HG02943 (cell line): ENCODE measurements around the gene MFAP3L.

ENCODE experiments used
- ATAC-seq: cut with Tn5 transposase; IDR thresholded peaks from one replicate; pipeline ENCODE4 v1.9.1; 2021; ENCODE audit warnings: mild to moderate bottlenecking, low read depth, moderate library complexity; ENCODE audit not compliant: unreplicated experiment

The MFAP3L gene

GRCh38 chr4:169996379-169997240, 29.6 kb downstream of the MFAP3L start:
- ATAC-seq = no peak

- no peak for ATAC-seq
These were observed 32.7 kb downstream of the MFAP3L start for GRCh38 chr4:169993531-169993930.

- no peak for ATAC-seq
These were observed 37.9 kb downstream of the MFAP3L start for GRCh38 chr4:169988252-169988651.

- ATAC-seq = no peak
These were observed 38.6 kb downstream of the MFAP3L start for GRCh38 chr4:169987327-169988228.

GRCh38 chr4:169986369-169986768, 39.8 kb downstream of the MFAP3L start:
- ATAC-seq = no peak

- no peak for ATAC-seq
These were observed 40.3 kb downstream of the MFAP3L start for GRCh38 chr4:169985881-169986280.

GRCh38 chr4:169984745-169985144, 41.5 kb downstream of the MFAP3L start:
- no peak for ATAC-seq

GRCh38 chr4:169984173-169984572, 42.0 kb downstream of the MFAP3L start:
- ATAC-seq = no peak

- ATAC-seq = no peak
These were observed 49.2 kb downstream of the MFAP3L start for GRCh38 chr4:169976951-169977350.

GRCh38 chr4:169975838-169976796, 50.1 kb downstream of the MFAP3L start:
- no peak for ATAC-seq

- ATAC-seq = no peak
These were observed 50.9 kb downstream of the MFAP3L start for GRCh38 chr4:169975131-169975837.

- no peak for ATAC-seq
These were observed 54.7 kb downstream of the MFAP3L start for GRCh38 chr4:169971456-169972015.

GRCh38 chr4:169968999-169969398, 57.2 kb downstream of the MFAP3L start:
- no peak for ATAC-seq

- no peak for ATAC-seq
These were observed 62.2 kb downstream of the MFAP3L start for GRCh38 chr4:169963998-169964397.

- no peak for ATAC-seq
These were observed 66.9 kb downstream of the MFAP3L start for GRCh38 chr4:169959254-169959653.

- ATAC-seq = no peak
These were observed 67.6 kb downstream of the MFAP3L start for GRCh38 chr4:169958629-169959028.

- no peak for ATAC-seq
These were observed 68.4 kb downstream of the MFAP3L start for GRCh38 chr4:169957785-169958184.

- ATAC-seq = no peak
These were observed 69.9 kb downstream of the MFAP3L start for GRCh38 chr4:169956091-169956843.

GRCh38 chr4:169955521-169955920, 70.7 kb downstream of the MFAP3L start:
- ATAC-seq = no peak
